WTC11 (cell line): ENCODE measurements around the gene TRIM26. TPM values are rescaled to one million over a fixed set of nuclear protein-coding genes. Genes with fewer than 3 reads are reported as not detected.

Source experiments
- ATAC-seq: fragments of 200-7000 bp; cut with Tn5 transposase; 2 replicates; pipeline ENCODE4 v1.10.0; 2021; ENCODE audit warnings: mild to moderate bottlenecking, moderate library complexity
- CTCF ChIA-PET: fragments of 300-600 bp; sonication (Branson Sonifier 250); formaldehyde crosslinking; loops from one replicate; lab custom pipeline; 2021; ENCODE audit warnings: antibody characterized with exemption; lab: Charles Lee
- POLR2A ChIA-PET: fragments of 350-600 bp; sonication (Branson Sonifier 250); formaldehyde crosslinking; loops from one replicate; lab custom pipeline; 2021; ENCODE audit warnings: antibody characterized with exemption; lab: Charles Lee
- DNase-seq: peaks from one replicate; pipeline ENCODE4 v3.0.0; 2021; ENCODE audit warnings: low spot score
- H3K27ac Mint-ChIP-seq: 2 replicates; pipeline ENCODE4 v1.8.0; 2021; ENCODE audit warnings: mixed read lengths
- H3K27me3 Mint-ChIP-seq: 2 replicates; pipeline ENCODE4 v1.8.0; 2021; ENCODE audit warnings: low read depth, mild to moderate bottlenecking, moderate library complexity, mixed read lengths
- H3K36me3 Mint-ChIP-seq: 2 replicates; pipeline ENCODE4 v1.8.0; 2021; ENCODE audit warnings: mixed read lengths
- H3K4me1 Mint-ChIP-seq: 2 replicates; pipeline ENCODE4 v1.8.0; 2022; ENCODE audit warnings: mixed read lengths
- H3K4me3 Mint-ChIP-seq: 2 replicates; pipeline ENCODE4 v1.8.0; 2021; ENCODE audit warnings: mild to moderate bottlenecking, moderate library complexity, mixed read lengths
- H3K9me3 Mint-ChIP-seq: 2 replicates; pipeline ENCODE4 v1.8.0; 2021; ENCODE audit warnings: mixed read lengths
- ATF1 ChIP-seq: sonication (generic); formaldehyde crosslinking; IDR thresholded peaks from 2 replicates; pipeline ENCODE4 v1.8.1; 2023; ENCODE audit warnings: mild to moderate bottlenecking, moderate library complexity, missing genetic modification reagents
- ATF6 ChIP-seq: sonication (generic); formaldehyde crosslinking; IDR thresholded peaks from 2 replicates; pipeline ENCODE4 v1.8.1; 2023; ENCODE audit warnings: mild to moderate bottlenecking, missing genetic modification reagents
- CTCF ChIP-seq: fragments of 200-600 bp; IDR thresholded peaks from 2 replicates; pipeline ENCODE4 v1.8.0; 2022; ENCODE audit warnings: antibody characterized with exemption
- E2F4 ChIP-seq: sonication (generic); formaldehyde crosslinking; IDR thresholded peaks from 2 replicates; pipeline ENCODE4 v1.8.1; 2022; ENCODE audit warnings: low read depth, mild to moderate bottlenecking, moderate library complexity, missing genetic modification reagents, borderline replicate concordance
- E2F5 ChIP-seq: sonication (generic); formaldehyde crosslinking; IDR thresholded peaks from 2 replicates; pipeline ENCODE4 v1.8.1; 2022; ENCODE audit warnings: mild to moderate bottlenecking, moderate library complexity, missing genetic modification reagents
- MAX ChIP-seq: sonication (generic); formaldehyde crosslinking; IDR thresholded peaks from 2 replicates; pipeline ENCODE4 v1.8.0; 2022; ENCODE audit warnings: mild to moderate bottlenecking, missing genetic modification reagents
- MYBL2 ChIP-seq: sonication (generic); formaldehyde crosslinking; IDR thresholded peaks from 2 replicates; pipeline ENCODE4 v1.8.1; 2023; ENCODE audit warnings: mild to moderate bottlenecking, moderate library complexity, missing genetic modification reagents
- NFATC4 ChIP-seq: fragments of 250-450 bp; sonication (Bioruptor Pico); IDR thresholded peaks from 2 replicates; pipeline ENCODE4 v1.9.0; 2021; ENCODE audit warnings: mild to moderate bottlenecking
- SMAD3 ChIP-seq: sonication (generic); formaldehyde crosslinking; IDR thresholded peaks from 2 replicates; pipeline ENCODE4 v1.8.0; 2022; ENCODE audit warnings: missing genetic modification reagents, mild to moderate bottlenecking, borderline replicate concordance
- TEAD1 ChIP-seq: sonication (generic); formaldehyde crosslinking; IDR thresholded peaks from 2 replicates; pipeline ENCODE4 v1.8.0; 2022; ENCODE audit warnings: mild to moderate bottlenecking, missing genetic modification reagents
- TEAD4 ChIP-seq: sonication (generic); formaldehyde crosslinking; IDR thresholded peaks from 2 replicates; pipeline ENCODE4 v1.8.0; 2022; ENCODE audit warnings: mild to moderate bottlenecking, missing genetic modification reagents
- ZNF263 ChIP-seq: sonication (generic); formaldehyde crosslinking; IDR thresholded peaks from 2 replicates; pipeline ENCODE4 v1.8.1; 2022; ENCODE audit warnings: low read depth, mild to moderate bottlenecking, moderate library complexity, missing genetic modification reagents
- ZNF532 ChIP-seq: fragments of 250-450 bp; sonication (Bioruptor Pico); IDR thresholded peaks from 2 replicates; pipeline ENCODE4 v1.9.0; 2021; ENCODE audit warnings: mild to moderate bottlenecking, borderline replicate concordance
- total RNA-seq: library from RNA; stranded (reverse); gene quantifications from 3 replicates; pipeline ENCODE4 v1.2.3, GENCODE V29; 2021
- TF ChIP-seq, protein P1 (sequence below): sonication (generic); formaldehyde crosslinking; IDR thresholded peaks from 2 replicates; pipeline ENCODE4 v1.8.0; 2023; ENCODE audit warnings: missing genetic modification reagents
- TF ChIP-seq, protein P2 (sequence below): sonication (generic); formaldehyde crosslinking; IDR thresholded peaks from 2 replicates; pipeline ENCODE4 v1.8.1; 2023; ENCODE audit warnings: mild to moderate bottlenecking, missing genetic modification reagents, borderline replicate concordance

TRIM26 gene
- total RNA-seq, 1 experiment from 2014 or later, result 27.7 TPM

DNA sequence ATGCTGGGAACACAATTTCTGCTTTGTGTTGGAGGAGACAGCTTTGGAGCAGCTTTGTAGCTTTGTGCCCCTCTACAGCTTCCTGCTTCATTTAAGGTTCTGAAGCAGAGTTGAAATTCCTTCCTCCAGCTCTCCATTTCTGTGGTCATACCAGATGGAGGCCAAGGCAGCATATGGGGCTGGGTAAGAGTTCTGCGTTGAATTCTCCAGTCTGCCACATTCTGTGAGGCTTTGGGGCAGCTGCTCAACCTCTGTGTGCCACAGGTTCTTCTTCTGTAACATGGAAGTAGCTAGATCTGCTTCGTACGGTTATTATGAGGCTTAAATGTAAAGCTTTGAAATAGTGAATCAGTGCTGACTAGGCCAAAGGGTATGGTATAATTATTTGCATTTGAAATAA is 2.9 kb upstream of the TRIM26 start:
- Mint-ChIP-seq H3K27me3 (peaks cover 21% of the 10 kb centered on the region), H3K36me3 (no peaks in the 10 kb centered on the region), H3K27ac (no peak overlapping the region), H3K4me3 (no peak overlapping the region), H3K4me1 (peaks cover 31% of the 10 kb centered on the region), H3K9me3 (no peaks in the 10 kb centered on the region)
- TF ChIP-seq, protein P1, sequence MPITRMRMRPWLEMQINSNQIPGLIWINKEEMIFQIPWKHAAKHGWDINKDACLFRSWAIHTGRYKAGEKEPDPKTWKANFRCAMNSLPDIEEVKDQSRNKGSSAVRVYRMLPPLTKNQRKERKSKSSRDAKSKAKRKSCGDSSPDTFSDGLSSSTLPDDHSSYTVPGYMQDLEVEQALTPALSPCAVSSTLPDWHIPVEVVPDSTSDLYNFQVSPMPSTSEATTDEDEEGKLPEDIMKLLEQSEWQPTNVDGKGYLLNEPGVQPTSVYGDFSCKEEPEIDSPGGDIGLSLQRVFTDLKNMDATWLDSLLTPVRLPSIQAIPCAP (CRISPR knock-in tag), result no peak
- TF ChIP-seq E2F4 (CRISPR knock-in tag) (no peak), E2F5 (CRISPR knock-in tag) (no peak), CTCF (no peak), ATF6 (no peak), TEAD1 (no peak), ZNF263 (CRISPR knock-in tag) (no peak), MAX (CRISPR knock-in tag) (no peak), ATF1 (CRISPR knock-in tag) (no peak), SMAD3 (no peak)
- ChIA-PET POLR2A (no interaction called here), CTCF (interaction anchor here (1.6 kb wide), 1 partner anchor 22 kb away, joined by 4 read pairs; no protein-coding TSS in a partner anchor)
- no peak for ATAC-seq
- DNase-seq, result no peak

DNA sequence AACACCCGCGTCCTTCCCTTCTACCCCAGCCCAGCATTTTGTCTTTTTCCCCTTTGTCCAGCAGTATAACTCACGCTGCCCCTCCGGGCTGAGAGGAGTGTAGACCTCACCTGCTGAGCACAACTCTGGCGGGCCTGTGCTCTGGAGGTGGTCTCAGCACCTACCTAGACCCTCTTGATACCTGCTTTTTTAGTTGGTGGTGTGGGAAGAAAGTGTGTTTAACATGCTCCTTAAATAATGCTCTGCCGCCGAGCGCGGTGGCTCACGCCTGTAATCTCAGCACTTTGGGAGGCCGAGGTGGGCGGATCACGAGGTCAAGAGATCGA is 1.4 kb upstream of the TRIM26 start:
- H3K27me3 Mint-ChIP-seq, result peaks cover 21% of the 10 kb centered on the region
- ChIA-PET CTCF (interaction anchor here (0.6 to 2.8 kb wide), 4 partner anchors 13 to 143 kb away, joined by 3 to 22 read pairs (median 4); no protein-coding TSS in a partner anchor), POLR2A (interaction anchor here (2.6 kb wide), 1 partner anchor 111 kb away, joined by 20 read pairs; the partner anchor contains the start of gene TRIM39)
- H3K4me3 Mint-ChIP-seq, result peak overlapping the region; percentile 97
- no peak for ATAC-seq
- no peak overlapping the region for H3K27ac Mint-ChIP-seq
- TF ChIP-seq MYBL2 (no peak), ZNF532 (CRISPR knock-in tag) (no peak), TEAD4 (CRISPR knock-in tag) (no peak), NFATC4 (no peak)
- TF ChIP-seq, protein P2, sequence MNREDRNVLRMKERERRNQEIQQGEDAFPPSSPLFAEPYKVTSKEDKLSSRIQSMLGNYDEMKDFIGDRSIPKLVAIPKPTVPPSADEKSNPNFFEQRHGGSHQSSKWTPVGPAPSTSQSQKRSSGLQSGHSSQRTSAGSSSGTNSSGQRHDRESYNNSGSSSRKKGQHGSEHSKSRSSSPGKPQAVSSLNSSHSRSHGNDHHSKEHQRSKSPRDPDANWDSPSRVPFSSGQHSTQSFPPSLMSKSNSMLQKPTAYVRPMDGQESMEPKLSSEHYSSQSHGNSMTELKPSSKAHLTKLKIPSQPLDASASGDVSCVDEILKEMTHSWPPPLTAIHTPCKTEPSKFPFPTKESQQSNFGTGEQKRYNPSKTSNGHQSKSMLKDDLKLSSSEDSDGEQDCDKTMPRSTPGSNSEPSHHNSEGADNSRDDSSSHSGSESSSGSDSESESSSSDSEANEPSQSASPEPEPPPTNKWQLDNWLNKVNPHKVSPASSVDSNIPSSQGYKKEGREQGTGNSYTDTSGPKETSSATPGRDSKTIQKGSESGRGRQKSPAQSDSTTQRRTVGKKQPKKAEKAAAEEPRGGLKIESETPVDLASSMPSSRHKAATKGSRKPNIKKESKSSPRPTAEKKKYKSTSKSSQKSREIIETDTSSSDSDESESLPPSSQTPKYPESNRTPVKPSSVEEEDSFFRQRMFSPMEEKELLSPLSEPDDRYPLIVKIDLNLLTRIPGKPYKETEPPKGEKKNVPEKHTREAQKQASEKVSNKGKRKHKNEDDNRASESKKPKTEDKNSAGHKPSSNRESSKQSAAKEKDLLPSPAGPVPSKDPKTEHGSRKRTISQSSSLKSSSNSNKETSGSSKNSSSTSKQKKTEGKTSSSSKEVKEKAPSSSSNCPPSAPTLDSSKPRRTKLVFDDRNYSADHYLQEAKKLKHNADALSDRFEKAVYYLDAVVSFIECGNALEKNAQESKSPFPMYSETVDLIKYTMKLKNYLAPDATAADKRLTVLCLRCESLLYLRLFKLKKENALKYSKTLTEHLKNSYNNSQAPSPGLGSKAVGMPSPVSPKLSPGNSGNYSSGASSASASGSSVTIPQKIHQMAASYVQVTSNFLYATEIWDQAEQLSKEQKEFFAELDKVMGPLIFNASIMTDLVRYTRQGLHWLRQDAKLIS (CRISPR knock-in tag), result no peak
- H3K36me3 Mint-ChIP-seq, result no peaks in the 10 kb centered on the region
- no peak for DNase-seq
- no peaks in the 10 kb centered on the region for H3K9me3 Mint-ChIP-seq
- H3K4me1 Mint-ChIP-seq, result peaks cover 41% of the 10 kb centered on the region
